Liver (tissue), 9 donors: ENCODE results near the gene DIPK1C. TPM values are rescaled to one million over a fixed set of nuclear protein-coding genes. Genes with fewer than 3 reads are reported as not detected.

Source experiments
- DNase-seq: peaks from one replicate; pipeline ENCODE4 v3.0.0-alpha.2; 2017; ENCODE audit warnings: low spot score
- H3K27ac ChIP-seq, 2 donors: one replicate each; pipeline ENCODE4 v1.7.0; 2013; ENCODE audit warnings: inconsistent platforms in 2 of 2, low read length in 2 of 2, control low read depth in 1 of 2, low read depth in 1 of 2, mild to moderate bottlenecking in 1 of 2
- H3K27me3 ChIP-seq, 4 donors: one replicate each; pipeline versions ENCODE4 v1.6.1 to v1.7.0; 2013; ENCODE audit warnings: low read length in 3 of 4, inconsistent platforms in 1 of 4, mild to moderate bottlenecking in 1 of 4, moderate library complexity in 1 of 4; ENCODE audit not compliant: control insufficient read depth in 4 of 4, insufficient read depth in 4 of 4
- H3K36me3 ChIP-seq, 4 donors: one replicate each; pipeline versions ENCODE4 v1.6.1 to v1.7.0; 2013; ENCODE audit warnings: low read length in 3 of 4, mild to moderate bottlenecking in 3 of 4, low read depth in 1 of 4, moderate library complexity in 1 of 4; ENCODE audit not compliant: control insufficient read depth in 4 of 4, insufficient read depth in 3 of 4
- H3K4me1 ChIP-seq, 4 donors: one replicate each; pipeline versions ENCODE4 v1.6.1 to v1.7.0; 2013; ENCODE audit warnings: low read length in 3 of 4, mild to moderate bottlenecking in 3 of 4, moderate library complexity in 1 of 4; ENCODE audit not compliant: control insufficient read depth in 4 of 4, insufficient read depth in 4 of 4
- H3K4me3 ChIP-seq, 3 donors: one replicate each; pipeline versions ENCODE4 v1.6.1 to v1.7.0; 2013; ENCODE audit warnings: low read length in 3 of 3, control low read depth in 1 of 3, low read depth in 1 of 3, mild to moderate bottlenecking in 1 of 3
- H3K9ac ChIP-seq, 2 donors: one replicate each; pipeline ENCODE4 v1.7.0; 2013; ENCODE audit warnings: low read length in 2 of 2, mild to moderate bottlenecking in 2 of 2, moderate library complexity in 2 of 2, control low read depth in 1 of 2, low read depth in 1 of 2
- H3K9me3 ChIP-seq, 4 donors: one replicate each; pipeline versions ENCODE4 v1.6.1 to v1.7.0; 2013; ENCODE audit warnings: low read length in 3 of 4; ENCODE audit not compliant: control insufficient read depth in 4 of 4
- EGR1 ChIP-seq, 2 donors: IDR thresholded peaks; 2 replicates each; pipeline ENCODE4 v1.6.1; 2016 to 2018; ENCODE audit warnings: antibody characterized with exemption in 2 of 2, low read depth in 2 of 2
- FOXA1 ChIP-seq: IDR thresholded peaks from 2 replicates; pipeline ENCODE4 v1.6.1; 2016; ENCODE audit warnings: antibody characterized with exemption
- FOXA2 ChIP-seq: IDR thresholded peaks from 2 replicates; pipeline ENCODE4 v1.6.1; 2016; ENCODE audit warnings: antibody characterized with exemption
- GABPA ChIP-seq, 2 donors: IDR thresholded peaks in 1 of 2; conservative IDR thresholded peaks in 1 of 2; 2 replicates each; pipeline ENCODE4 v1.6.1; 2016; ENCODE audit warnings: antibody characterized with exemption in 2 of 2, mild to moderate bottlenecking in 1 of 2, moderate library complexity in 1 of 2
- HNF4A ChIP-seq, 2 donors: conservative IDR thresholded peaks; 2 replicates each; pipeline ENCODE4 v1.6.1; 2016; ENCODE audit warnings: antibody characterized with exemption in 2 of 2, mild to moderate bottlenecking in 2 of 2
- HNF4G ChIP-seq: IDR thresholded peaks from 2 replicates; pipeline ENCODE4 v1.6.1; 2016; ENCODE audit warnings: antibody characterized with exemption
- JUND ChIP-seq, 2 donors: IDR thresholded peaks; 2 replicates each; pipeline ENCODE4 v1.6.1; 2016; ENCODE audit warnings: antibody characterized with exemption in 2 of 2
- NR2F2 ChIP-seq: IDR thresholded peaks from 2 replicates; pipeline ENCODE4 v1.6.1; 2016; ENCODE audit warnings: antibody characterized with exemption
- RAD21 ChIP-seq, 2 donors: IDR thresholded peaks; 2 replicates each; pipeline ENCODE4 v1.6.1; 2016; ENCODE audit warnings: antibody characterized with exemption in 2 of 2, mild to moderate bottlenecking in 2 of 2
- RXRA ChIP-seq, 2 donors: IDR thresholded peaks; 2 replicates each; pipeline ENCODE4 v1.6.1; 2017 to 2018; ENCODE audit warnings: antibody characterized with exemption in 2 of 2, mild to moderate bottlenecking in 1 of 2
- SP1 ChIP-seq: IDR thresholded peaks from 2 replicates; pipeline ENCODE4 v1.6.1; 2018; ENCODE audit warnings: antibody characterized with exemption, mild to moderate bottlenecking
- TAF1 ChIP-seq: conservative IDR thresholded peaks from 2 replicates; pipeline ENCODE4 v1.6.1; 2016; ENCODE audit warnings: antibody characterized with exemption, mild to moderate bottlenecking
- YY1 ChIP-seq: IDR thresholded peaks from 2 replicates; pipeline ENCODE4 v1.6.1; 2016; ENCODE audit warnings: antibody characterized with exemption, mild to moderate bottlenecking
- WGBS: extraction: QIAGEN DNeasy Blood & Tissue Kit; methylation state at CpG from one replicate; pipeline ENCODE4 v1.1.7; 2013; 5-methylcytosine and 5-hydroxymethylcytosine counted together
- polyA plus RNA-seq, 2 donors: library from polyadenylated mRNA; stranded (reverse) in 1 of 2; unstranded in 1 of 2; fragments of 200-250 nt in 1 of 2; fragments of >200 nt in 1 of 2; fragmentation: Nextera tagmentation in 1 of 2; extraction: Ambion mirVana in 1 of 2; gene quantifications; one replicate each; pipeline versions ENCODE4 v1.2.1 to v1.2.3, GENCODE V29; 2013 to 2015
- total RNA-seq, 2 donors: library from RNA; depleted of rRNA; stranded (reverse); fragments of >200 nt; gene quantifications; one replicate each; pipeline ENCODE4 v1.2.3, GENCODE V29; 2014
- TF ChIP-seq, protein P1 (sequence below): IDR thresholded peaks from 2 replicates; pipeline ENCODE4 v1.6.1; 2016; ENCODE audit warnings: antibody characterized with exemption
- TF ChIP-seq, protein P2 (sequence below): IDR thresholded peaks from 2 replicates; pipeline ENCODE4 v1.6.1; 2016; ENCODE audit warnings: antibody characterized with exemption
- TF ChIP-seq, protein P3 (sequence below): IDR thresholded peaks from 2 replicates; pipeline ENCODE4 v1.6.1; 2016; ENCODE audit warnings: antibody characterized with exemption, mild to moderate bottlenecking
- TF ChIP-seq, protein P4 (sequence below): IDR thresholded peaks from 2 replicates; pipeline ENCODE4 v1.6.1; 2016; ENCODE audit warnings: antibody characterized with exemption
- TF ChIP-seq, protein P5 (sequence below): fragments of 150-350 bp; IDR thresholded peaks from 2 replicates; pipeline ENCODE4 v1.5.1; 2017; ENCODE audit warnings: improper control_type of control experiment, low read depth, low read length; ENCODE audit not compliant: missing input control
- donor health status: healthy.
- donor health status: healthy.
- donor health status: healthy.
- donor health status: healthy.
- donor health status: healthy.

DIPK1C gene
- total and polyA plus RNA-seq, 4 donors = 0.06 to 0.19 (median 0.08) TPM; not detected in 1

DNA sequence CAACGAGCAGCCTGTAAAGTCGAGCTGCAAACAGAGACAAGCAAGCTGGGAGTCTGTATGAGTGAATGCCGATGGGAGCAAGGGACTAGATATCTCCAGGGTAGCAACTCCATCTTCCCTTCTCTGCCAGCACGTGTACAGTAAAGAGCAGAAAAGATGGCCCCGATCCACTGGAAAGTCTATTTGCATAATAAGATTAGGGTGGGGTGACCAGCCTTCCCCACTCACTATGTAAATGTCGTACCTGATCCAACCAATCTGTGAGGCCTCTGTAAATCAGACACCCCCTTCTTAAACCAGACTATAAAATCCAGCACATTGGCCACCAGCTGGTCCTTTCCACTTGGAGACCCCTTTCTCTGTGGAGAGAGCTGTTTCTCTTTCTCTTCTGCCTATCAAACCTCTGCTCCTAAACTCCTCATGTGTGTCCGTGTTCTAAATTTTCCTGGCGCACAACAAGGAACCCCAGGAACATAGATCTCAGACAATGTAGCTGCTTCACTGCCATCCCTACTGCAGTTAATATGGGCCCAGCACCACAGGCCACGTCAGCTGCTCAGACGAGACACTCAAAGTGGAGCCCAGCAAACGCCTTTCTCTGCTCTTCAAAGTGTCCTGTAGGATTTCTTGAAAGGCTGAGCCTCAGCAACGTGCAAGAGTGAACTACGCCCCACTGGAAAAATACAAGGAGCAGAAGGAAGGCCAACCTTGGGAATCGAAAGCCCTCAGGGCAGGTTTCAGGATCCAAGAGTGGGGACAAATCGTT is 26.1 kb downstream of the DIPK1C start:
- no peaks in the 10 kb centered on the region for H3K4me1 ChIP-seq
- H3K9me3 ChIP-seq = peaks cover 0 to 2% (median under 1%) of the 10 kb centered on the region in 4 donors
- no peak for DNase-seq
- H3K9ac ChIP-seq = no peak overlapping the region
- H3K4me3 ChIP-seq = no peak overlapping the region
- H3K27ac ChIP-seq = no peak overlapping the region
- peaks cover 0 to 2% (median 0%) of the 10 kb centered on the region in 4 donors for H3K27me3 ChIP-seq
- TF ChIP-seq YY1 = no peak
- no peak for TF ChIP-seq SP1
- TF ChIP-seq, protein P1, sequence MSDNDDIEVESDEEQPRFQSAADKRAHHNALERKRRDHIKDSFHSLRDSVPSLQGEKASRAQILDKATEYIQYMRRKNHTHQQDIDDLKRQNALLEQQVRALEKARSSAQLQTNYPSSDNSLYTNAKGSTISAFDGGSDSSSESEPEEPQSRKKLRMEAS = no peak
- TF ChIP-seq GABPA (IDR thresholded peaks at IDR 0.05 in 1 of 2, conservative IDR thresholded peaks at IDR 0.05 in 1 of 2) = no peak
- TF ChIP-seq, protein P2, sequence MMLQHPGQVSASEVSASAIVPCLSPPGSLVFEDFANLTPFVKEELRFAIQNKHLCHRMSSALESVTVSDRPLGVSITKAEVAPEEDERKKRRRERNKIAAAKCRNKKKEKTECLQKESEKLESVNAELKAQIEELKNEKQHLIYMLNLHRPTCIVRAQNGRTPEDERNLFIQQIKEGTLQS = no peak
- no peak for TF ChIP-seq NR2F2
- no peak for TF ChIP-seq FOXA1
- no peak for TF ChIP-seq RAD21 (IDR thresholded peaks at IDR 0.05)
- TF ChIP-seq, protein P3, sequence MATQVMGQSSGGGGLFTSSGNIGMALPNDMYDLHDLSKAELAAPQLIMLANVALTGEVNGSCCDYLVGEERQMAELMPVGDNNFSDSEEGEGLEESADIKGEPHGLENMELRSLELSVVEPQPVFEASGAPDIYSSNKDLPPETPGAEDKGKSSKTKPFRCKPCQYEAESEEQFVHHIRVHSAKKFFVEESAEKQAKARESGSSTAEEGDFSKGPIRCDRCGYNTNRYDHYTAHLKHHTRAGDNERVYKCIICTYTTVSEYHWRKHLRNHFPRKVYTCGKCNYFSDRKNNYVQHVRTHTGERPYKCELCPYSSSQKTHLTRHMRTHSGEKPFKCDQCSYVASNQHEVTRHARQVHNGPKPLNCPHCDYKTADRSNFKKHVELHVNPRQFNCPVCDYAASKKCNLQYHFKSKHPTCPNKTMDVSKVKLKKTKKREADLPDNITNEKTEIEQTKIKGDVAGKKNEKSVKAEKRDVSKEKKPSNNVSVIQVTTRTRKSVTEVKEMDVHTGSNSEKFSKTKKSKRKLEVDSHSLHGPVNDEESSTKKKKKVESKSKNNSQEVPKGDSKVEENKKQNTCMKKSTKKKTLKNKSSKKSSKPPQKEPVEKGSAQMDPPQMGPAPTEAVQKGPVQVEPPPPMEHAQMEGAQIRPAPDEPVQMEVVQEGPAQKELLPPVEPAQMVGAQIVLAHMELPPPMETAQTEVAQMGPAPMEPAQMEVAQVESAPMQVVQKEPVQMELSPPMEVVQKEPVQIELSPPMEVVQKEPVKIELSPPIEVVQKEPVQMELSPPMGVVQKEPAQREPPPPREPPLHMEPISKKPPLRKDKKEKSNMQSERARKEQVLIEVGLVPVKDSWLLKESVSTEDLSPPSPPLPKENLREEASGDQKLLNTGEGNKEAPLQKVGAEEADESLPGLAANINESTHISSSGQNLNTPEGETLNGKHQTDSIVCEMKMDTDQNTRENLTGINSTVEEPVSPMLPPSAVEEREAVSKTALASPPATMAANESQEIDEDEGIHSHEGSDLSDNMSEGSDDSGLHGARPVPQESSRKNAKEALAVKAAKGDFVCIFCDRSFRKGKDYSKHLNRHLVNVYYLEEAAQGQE = no peak
- no peak for TF ChIP-seq EGR1 (IDR thresholded peaks at IDR 0.05; ENCODE audit: low read depth in 2 of 2)
- TF ChIP-seq JUND (IDR thresholded peaks at IDR 0.05) = no peak
- TF ChIP-seq HNF4A (conservative IDR thresholded peaks at IDR 0.05) = no peak
- TF ChIP-seq HNF4G = no peak
- no peak for TF ChIP-seq FOXA2
- no peak for TF ChIP-seq RXRA (IDR thresholded peaks at IDR 0.05)
- no peak for TF ChIP-seq TAF1
- TF ChIP-seq, protein P4, sequence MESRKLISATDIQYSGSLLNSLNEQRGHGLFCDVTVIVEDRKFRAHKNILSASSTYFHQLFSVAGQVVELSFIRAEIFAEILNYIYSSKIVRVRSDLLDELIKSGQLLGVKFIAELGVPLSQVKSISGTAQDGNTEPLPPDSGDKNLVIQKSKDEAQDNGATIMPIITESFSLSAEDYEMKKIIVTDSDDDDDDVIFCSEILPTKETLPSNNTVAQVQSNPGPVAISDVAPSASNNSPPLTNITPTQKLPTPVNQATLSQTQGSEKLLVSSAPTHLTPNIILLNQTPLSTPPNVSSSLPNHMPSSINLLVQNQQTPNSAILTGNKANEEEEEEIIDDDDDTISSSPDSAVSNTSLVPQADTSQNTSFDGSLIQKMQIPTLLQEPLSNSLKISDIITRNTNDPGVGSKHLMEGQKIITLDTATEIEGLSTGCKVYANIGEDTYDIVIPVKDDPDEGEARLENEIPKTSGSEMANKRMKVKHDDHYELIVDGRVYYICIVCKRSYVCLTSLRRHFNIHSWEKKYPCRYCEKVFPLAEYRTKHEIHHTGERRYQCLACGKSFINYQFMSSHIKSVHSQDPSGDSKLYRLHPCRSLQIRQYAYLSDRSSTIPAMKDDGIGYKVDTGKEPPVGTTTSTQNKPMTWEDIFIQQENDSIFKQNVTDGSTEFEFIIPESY = no peak
- TF ChIP-seq, protein P5, sequence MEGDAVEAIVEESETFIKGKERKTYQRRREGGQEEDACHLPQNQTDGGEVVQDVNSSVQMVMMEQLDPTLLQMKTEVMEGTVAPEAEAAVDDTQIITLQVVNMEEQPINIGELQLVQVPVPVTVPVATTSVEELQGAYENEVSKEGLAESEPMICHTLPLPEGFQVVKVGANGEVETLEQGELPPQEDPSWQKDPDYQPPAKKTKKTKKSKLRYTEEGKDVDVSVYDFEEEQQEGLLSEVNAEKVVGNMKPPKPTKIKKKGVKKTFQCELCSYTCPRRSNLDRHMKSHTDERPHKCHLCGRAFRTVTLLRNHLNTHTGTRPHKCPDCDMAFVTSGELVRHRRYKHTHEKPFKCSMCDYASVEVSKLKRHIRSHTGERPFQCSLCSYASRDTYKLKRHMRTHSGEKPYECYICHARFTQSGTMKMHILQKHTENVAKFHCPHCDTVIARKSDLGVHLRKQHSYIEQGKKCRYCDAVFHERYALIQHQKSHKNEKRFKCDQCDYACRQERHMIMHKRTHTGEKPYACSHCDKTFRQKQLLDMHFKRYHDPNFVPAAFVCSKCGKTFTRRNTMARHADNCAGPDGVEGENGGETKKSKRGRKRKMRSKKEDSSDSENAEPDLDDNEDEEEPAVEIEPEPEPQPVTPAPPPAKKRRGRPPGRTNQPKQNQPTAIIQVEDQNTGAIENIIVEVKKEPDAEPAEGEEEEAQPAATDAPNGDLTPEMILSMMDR = no peak
- 80% methylated on average over 15 of the region's 15 CpGs for WGBS
- no peaks in the 10 kb centered on the region for H3K36me3 ChIP-seq
